Suprapubic skin (tissue), 4 donors: ENCODE data around the gene TBC1D19.

Experiments
- CTCF ChIP-seq, 2 donors: fragments of 200-600 bp in 1 of 2; fragments of 450-650 bp in 1 of 2; sonication (generic) in 1 of 2; IDR thresholded peaks; one replicate each; pipeline ENCODE4 v1.5.1; 2016 to 2019; ENCODE audit warnings: antibody characterized with exemption in 2 of 2, mild to moderate bottlenecking in 1 of 2, moderate library complexity in 1 of 2
- EP300 ChIP-seq: sonication (generic); formaldehyde crosslinking; IDR thresholded peaks from one replicate; pipeline ENCODE4 v1.6.1; 2017; ENCODE audit warnings: antibody characterized with exemption
- POLR2A ChIP-seq, 2 donors: fragments of 450-650 bp; IDR thresholded peaks; one replicate each; pipeline ENCODE4 v1.6.1; 2017; ENCODE audit warnings: antibody characterized with exemption in 2 of 2, mild to moderate bottlenecking in 2 of 2, moderate library complexity in 2 of 2
- POLR2AphosphoS5 ChIP-seq, 3 donors: sonication (generic); formaldehyde crosslinking; IDR thresholded peaks; one replicate each; pipeline ENCODE4 v1.6.1; 2017; ENCODE audit warnings: antibody characterized with exemption in 3 of 3

GRCh38 chr4:26763648-26764047 lies 179.8 kb downstream of the TBC1D19 start:
- TF ChIP-seq CTCF (IDR thresholded peaks at IDR 0.05) (no peak), EP300 (no peak), POLR2AphosphoS5 (IDR thresholded peaks at IDR 0.05) (no peak), POLR2A (IDR thresholded peaks at IDR 0.05) (no peak)
